GM12891 (cell line): ENCODE measurements around the gene KRTAP4-5.
"Not testable (repeated sequence)": the region's sequence is repeated elsewhere in the genome, so short reads cannot be mapped to it uniquely, and the experiment has no call there.

Experiments
- PAX5 ChIP-seq: IDR thresholded peaks from 2 replicates; pipeline ENCODE4 v1.6.1; 2011; ENCODE audit warnings: low read length, moderate library complexity, mild to moderate bottlenecking; ENCODE audit not compliant: insufficient read depth, severe bottlenecking
- POLR2A ChIP-seq: IDR thresholded peaks from 2 replicates; pipeline ENCODE4 v1.6.1; 2011; ENCODE audit warnings: low read depth, low read length, control low read depth
- POLR2AphosphoS5 ChIP-seq: IDR thresholded peaks from 2 replicates; pipeline ENCODE4 v1.6.1; 2011; ENCODE audit warnings: low read depth, low read length, control low read depth
- POU2F2 ChIP-seq: IDR thresholded peaks from 2 replicates; pipeline ENCODE4 v1.6.1; 2011; ENCODE audit warnings: low read depth, mild to moderate bottlenecking, control low read depth, low read length, moderate library complexity
- SPI1 ChIP-seq: IDR thresholded peaks from 2 replicates; pipeline ENCODE4 v1.6.1; 2011; ENCODE audit warnings: low read depth, low read length, control low read depth
- TAF1 ChIP-seq: IDR thresholded peaks from 2 replicates; pipeline ENCODE4 v1.6.1; 2011; ENCODE audit warnings: low read depth, low read length, control low read depth

GRCh38 chr17:41099682-41100480 lies 49.7 kb downstream of the KRTAP4-5 start:
- TF ChIP-seq POLR2AphosphoS5, POLR2A, TAF1, SPI1, PAX5, POU2F2: not testable (repeated sequence)
